Body of pancreas (tissue), 4 donors: ENCODE data around the gene JPH2.

Experiments used
- POLR2A ChIP-seq, 3 donors: fragments of 450-650 bp; IDR thresholded peaks; one replicate each; pipeline ENCODE4 v1.6.1; 2016; ENCODE audit warnings: antibody characterized with exemption in 3 of 3, mild to moderate bottlenecking in 2 of 3
- TF ChIP-seq, protein P1 (sequence below), 7 experiments: fragments of 450-650 bp in 4 of 7; fragments of 200-600 bp in 3 of 7; sonication (generic) in 3 of 7; IDR thresholded peaks; one replicate each; pipeline ENCODE4 v1.5.1; 2016 to 2019; ENCODE audit warnings: antibody characterized with exemption in 7 of 7

- TF ChIP-seq, protein P1, sequence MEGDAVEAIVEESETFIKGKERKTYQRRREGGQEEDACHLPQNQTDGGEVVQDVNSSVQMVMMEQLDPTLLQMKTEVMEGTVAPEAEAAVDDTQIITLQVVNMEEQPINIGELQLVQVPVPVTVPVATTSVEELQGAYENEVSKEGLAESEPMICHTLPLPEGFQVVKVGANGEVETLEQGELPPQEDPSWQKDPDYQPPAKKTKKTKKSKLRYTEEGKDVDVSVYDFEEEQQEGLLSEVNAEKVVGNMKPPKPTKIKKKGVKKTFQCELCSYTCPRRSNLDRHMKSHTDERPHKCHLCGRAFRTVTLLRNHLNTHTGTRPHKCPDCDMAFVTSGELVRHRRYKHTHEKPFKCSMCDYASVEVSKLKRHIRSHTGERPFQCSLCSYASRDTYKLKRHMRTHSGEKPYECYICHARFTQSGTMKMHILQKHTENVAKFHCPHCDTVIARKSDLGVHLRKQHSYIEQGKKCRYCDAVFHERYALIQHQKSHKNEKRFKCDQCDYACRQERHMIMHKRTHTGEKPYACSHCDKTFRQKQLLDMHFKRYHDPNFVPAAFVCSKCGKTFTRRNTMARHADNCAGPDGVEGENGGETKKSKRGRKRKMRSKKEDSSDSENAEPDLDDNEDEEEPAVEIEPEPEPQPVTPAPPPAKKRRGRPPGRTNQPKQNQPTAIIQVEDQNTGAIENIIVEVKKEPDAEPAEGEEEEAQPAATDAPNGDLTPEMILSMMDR (IDR thresholded peaks at IDR 0.05): no peak
- no peak for TF ChIP-seq POLR2A (IDR thresholded peaks at IDR 0.05)
Measured at GRCh38 chr20:44087051-44087856, 99.7 kb downstream of the JPH2 start.
